Uterus (tissue), 4 donors: ENCODE measurements around the gene ITPRIP. TPM values are rescaled to one million over a fixed set of nuclear protein-coding genes. Genes with fewer than 3 reads are reported as not detected.

ENCODE experiments used
- DNase-seq, 2 donors: peaks; one replicate each; pipeline ENCODE4 v3.0.0-alpha.2; 2019 to 2020
- H3K27ac ChIP-seq, 2 donors: fragments of 200-600 bp; sonication (generic); 1 replicate in 1 of 2; 2 replicates in 1 of 2; pipeline ENCODE4 v1.5.1; 2016 to 2018
- H3K27me3 ChIP-seq, 2 donors: fragments of 200-600 bp; sonication (generic); one replicate each; pipeline ENCODE4 v1.5.1; 2018 to 2019; ENCODE audit warnings: control low read depth in 1 of 2
- H3K36me3 ChIP-seq, 2 donors: fragments of 200-600 bp; sonication (generic); one replicate each; pipeline ENCODE4 v1.5.1; 2019; ENCODE audit warnings: control low read depth in 1 of 2
- H3K4me1 ChIP-seq, 2 donors: fragments of 200-600 bp; sonication (generic); one replicate each; pipeline ENCODE4 v1.5.1; 2018 to 2019; ENCODE audit warnings: control low read depth in 1 of 2
- H3K4me3 ChIP-seq, 2 donors: fragments of 200-600 bp; sonication (generic); 1 replicate in 1 of 2; 2 replicates in 1 of 2; pipeline ENCODE4 v1.5.1; 2018 to 2019; ENCODE audit warnings: mild to moderate bottlenecking in 1 of 2
- H3K9me3 ChIP-seq, 2 donors: fragments of 200-600 bp; sonication (generic); one replicate each; pipeline ENCODE4 v1.5.1; 2019; ENCODE audit warnings: control low read depth in 1 of 2
- POLR2A ChIP-seq, 2 donors: fragments of 450-650 bp; IDR thresholded peaks; one replicate each; pipeline ENCODE4 v1.6.1; 2016; ENCODE audit warnings: antibody characterized with exemption in 2 of 2, mild to moderate bottlenecking in 1 of 2, moderate library complexity in 1 of 2
- intact Hi-C: fragments of 100-400 bp; cut with DNase I; formaldehyde crosslinking; loops from one replicate; pipeline ENCODE4 v1.15.1; 2023; ENCODE audit warnings: low total_unique reads
- total RNA-seq, 4 donors: library from RNA; depleted of rRNA in 3 of 4; stranded (reverse); fragments of >200 nt in 3 of 4; gene quantifications; one replicate each; pipeline versions ENCODE4 v1.1.0 to v1.2.4, GENCODE V29; 2014 to 2023
- TF ChIP-seq, protein P1 (sequence below), 4 experiments: fragments of 200-600 bp in 2 of 4; fragments of 450-650 bp in 2 of 4; sonication (generic) in 2 of 4; IDR thresholded peaks; one replicate each; pipeline ENCODE4 v1.5.1; 2016 to 2019; ENCODE audit warnings: antibody characterized with exemption in 4 of 4, mild to moderate bottlenecking in 2 of 4, moderate library complexity in 1 of 4
- donor health status: DM: yes; HTN: yes; CAD: no.

Gene ITPRIP
- total RNA-seq, 4 donors from 2014 or later, result 10.0 to 32.6 (median 22.4) TPM

DNA sequence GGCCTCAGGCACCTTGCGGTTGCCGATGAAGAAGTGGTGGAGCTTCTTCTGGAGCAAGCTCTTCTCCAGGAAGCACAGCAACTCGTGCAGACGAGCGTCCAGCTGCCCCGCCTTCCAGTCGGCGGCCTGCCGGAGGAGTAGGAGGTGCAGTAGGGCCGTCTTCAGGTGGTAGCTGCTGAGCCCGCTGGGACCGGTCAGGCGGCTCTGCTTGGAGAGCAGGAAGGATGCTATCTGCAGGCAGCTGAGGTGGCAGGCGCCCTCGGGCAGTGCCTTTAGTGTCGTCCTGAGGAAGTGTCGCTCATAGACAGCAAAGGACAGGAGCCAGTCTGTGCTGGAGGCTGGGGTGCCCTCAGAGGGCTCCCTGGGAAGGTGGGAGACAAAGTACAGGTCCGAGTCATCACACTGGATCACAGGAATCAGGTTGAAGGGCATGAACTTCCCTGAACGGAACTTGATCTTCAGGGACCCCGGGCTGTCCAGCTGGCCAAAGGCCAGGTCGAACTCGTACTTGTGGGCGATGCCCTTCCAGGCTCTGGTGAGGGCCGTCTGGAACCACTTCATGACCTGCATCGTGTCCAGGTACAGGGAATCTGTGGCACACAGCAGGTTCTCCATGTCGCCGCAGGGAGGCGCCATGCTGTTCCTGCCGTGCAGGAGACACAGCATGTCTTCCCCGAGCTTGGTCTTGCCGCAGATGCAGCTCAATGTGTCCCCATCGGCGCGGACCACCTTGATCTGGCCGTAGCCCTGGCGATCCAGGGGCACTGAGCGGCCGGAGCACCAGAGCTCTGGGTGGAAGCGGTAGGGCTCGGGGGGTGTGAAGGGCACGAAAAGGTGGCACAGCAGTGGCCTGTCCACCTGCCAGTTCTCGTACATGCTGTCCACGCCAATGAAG, 23.4 kb downstream of the ITPRIP start:
- no peak for TF ChIP-seq POLR2A (IDR thresholded peaks at IDR 0.05)
- TF ChIP-seq, protein P1, sequence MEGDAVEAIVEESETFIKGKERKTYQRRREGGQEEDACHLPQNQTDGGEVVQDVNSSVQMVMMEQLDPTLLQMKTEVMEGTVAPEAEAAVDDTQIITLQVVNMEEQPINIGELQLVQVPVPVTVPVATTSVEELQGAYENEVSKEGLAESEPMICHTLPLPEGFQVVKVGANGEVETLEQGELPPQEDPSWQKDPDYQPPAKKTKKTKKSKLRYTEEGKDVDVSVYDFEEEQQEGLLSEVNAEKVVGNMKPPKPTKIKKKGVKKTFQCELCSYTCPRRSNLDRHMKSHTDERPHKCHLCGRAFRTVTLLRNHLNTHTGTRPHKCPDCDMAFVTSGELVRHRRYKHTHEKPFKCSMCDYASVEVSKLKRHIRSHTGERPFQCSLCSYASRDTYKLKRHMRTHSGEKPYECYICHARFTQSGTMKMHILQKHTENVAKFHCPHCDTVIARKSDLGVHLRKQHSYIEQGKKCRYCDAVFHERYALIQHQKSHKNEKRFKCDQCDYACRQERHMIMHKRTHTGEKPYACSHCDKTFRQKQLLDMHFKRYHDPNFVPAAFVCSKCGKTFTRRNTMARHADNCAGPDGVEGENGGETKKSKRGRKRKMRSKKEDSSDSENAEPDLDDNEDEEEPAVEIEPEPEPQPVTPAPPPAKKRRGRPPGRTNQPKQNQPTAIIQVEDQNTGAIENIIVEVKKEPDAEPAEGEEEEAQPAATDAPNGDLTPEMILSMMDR (IDR thresholded peaks at IDR 0.05), result no peak
- Histone ChIP-seq H3K4me1 (peaks cover 7 to 19% of the 10 kb centered on the region in 2 donors), H3K9me3 (no peaks in the 10 kb centered on the region), H3K4me3 (no peak overlapping the region), H3K27ac (no peak overlapping the region), H3K27me3 (no peaks in the 10 kb centered on the region), H3K36me3 (no peaks in the 10 kb centered on the region)
- peak in 1 of 2 donors; percentile 20 for DNase-seq
- intact Hi-C loops, result no loop called here

DNA sequence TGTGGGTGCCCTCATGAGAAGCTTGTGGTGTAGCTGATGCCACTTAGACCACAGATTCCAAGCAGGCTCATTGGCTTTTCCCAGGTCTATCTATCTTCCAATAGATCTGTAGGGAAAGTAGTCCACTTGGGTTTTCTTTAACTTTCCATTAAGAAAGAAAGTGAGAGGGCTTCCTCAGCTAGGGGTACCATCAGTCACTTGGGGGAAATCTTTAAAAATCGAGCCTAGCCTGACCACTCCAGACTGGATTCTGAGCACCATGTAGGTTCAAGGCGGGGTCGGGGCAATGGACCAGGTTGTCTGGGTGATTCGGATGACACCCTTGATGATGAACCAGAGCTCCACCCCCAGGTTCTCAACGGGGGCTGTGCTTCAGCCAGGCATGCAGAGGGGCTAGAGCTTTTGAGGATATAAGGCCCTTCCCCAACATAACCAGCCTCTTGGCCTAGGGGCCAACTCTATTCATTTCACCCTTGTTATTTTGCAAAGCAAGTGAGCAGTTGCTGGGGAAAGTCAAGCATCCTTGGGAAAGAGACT, 27.0 kb downstream of the ITPRIP start:
- no peak for DNase-seq
- Histone ChIP-seq H3K4me3 (no peak overlapping the region), H3K4me1 (no peaks in the 10 kb centered on the region), H3K27me3 (no peaks in the 10 kb centered on the region), H3K9me3 (no peaks in the 10 kb centered on the region), H3K36me3 (no peaks in the 10 kb centered on the region), H3K27ac (no peak overlapping the region)
- no peak for TF ChIP-seq POLR2A (IDR thresholded peaks at IDR 0.05)
- TF ChIP-seq, protein P1 (IDR thresholded peaks at IDR 0.05), result no peak
- intact Hi-C loops, result no loop called here

DNA sequence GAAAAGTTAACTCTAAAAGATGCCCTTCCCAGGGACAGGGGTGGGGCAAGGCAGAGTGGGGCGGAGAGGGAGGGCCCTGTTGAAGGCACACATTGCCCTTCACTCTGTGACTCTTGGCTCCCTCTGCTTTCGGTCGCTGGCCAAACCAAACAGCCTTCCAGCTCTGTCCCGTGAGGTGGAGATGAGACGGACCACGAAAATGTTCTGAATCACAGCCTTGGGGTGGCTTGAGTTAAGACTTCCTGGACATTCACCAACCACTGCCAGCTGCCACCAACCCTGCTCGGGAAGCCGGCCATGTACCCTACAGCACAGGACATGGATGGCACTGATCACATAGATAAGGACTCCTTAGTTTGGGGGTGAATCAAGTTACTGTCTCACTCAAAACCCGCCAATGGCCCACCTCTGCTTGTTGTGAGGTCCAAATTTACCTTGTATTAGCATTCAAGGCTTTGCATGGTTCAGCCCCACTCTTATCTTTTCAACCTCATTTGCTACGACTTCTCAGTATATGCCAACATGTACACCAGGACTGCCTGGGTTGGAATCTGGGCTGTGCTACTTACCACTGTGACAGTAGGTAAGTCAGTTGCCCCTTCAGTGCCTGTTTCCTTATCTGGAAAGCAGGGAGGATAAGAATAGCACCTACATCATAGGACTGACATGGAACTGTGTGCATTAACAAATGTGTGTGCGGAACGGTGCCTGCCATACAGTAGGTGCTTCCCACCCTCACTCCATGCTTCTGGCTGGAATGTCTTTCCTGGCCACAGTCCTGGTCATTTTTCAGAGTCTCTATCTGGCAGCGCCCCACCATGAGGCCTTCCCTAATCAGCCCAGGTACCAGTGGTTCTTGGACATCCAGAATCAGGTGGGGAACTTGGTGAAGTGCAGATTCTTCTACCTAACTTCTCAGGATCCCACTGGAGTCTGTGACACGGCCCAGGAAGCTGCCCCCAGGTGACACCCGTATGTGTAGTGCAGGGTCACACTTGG, 28.0 kb downstream of the ITPRIP start:
- Histone ChIP-seq H3K36me3 (no peaks in the 10 kb centered on the region), H3K27ac (peak overlapping the region; percentile 31 to 35), H3K9me3 (no peaks in the 10 kb centered on the region), H3K4me3 (no peak overlapping the region), H3K4me1 (peaks cover 0 to 5% of the 10 kb centered on the region in 2 donors), H3K27me3 (no peaks in the 10 kb centered on the region)
- no peak for TF ChIP-seq POLR2A (IDR thresholded peaks at IDR 0.05)
- TF ChIP-seq, protein P1 (IDR thresholded peaks at IDR 0.05), result no peak
- DNase-seq, result peak in 1 of 2 donors; percentile 63
- intact Hi-C loops, result loop anchor here (5.0 kb wide), 1 partner anchor 37 kb away; no protein-coding TSS in a partner anchor

DNA sequence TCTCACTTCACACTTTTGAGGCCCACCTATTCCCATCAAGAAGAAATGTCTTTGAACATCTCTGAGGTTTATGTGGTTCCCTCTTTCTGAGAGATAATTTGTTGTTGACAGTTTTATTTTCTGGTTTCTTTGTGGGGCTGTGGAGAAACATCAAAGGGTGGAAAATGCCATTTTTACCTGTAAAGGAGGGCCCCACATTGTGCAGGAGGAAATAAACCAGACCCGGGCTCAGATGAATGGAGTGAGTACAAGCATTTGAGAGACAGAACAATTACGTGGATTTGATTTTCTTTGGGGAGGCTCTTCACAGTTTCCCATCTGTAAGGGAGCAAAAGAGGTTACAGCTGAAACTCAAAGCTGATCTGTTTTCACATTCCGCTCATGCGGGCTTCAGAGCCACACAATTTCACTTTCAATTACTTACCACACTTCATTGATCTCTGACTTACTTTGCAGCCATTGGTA, 29.8 kb downstream of the ITPRIP start:
- Histone ChIP-seq H3K27ac (peak overlapping the region in 1 of 2 donors; percentile 40), H3K9me3 (no peaks in the 10 kb centered on the region), H3K4me1 (peaks cover 0 to 6% of the 10 kb centered on the region in 2 donors), H3K36me3 (no peaks in the 10 kb centered on the region), H3K27me3 (no peaks in the 10 kb centered on the region), H3K4me3 (no peak overlapping the region)
- no peak for DNase-seq
- TF ChIP-seq POLR2A (IDR thresholded peaks at IDR 0.05), result no peak
- TF ChIP-seq, protein P1 (IDR thresholded peaks at IDR 0.05), result no peak
- intact Hi-C loops, result loop anchor here (5.0 kb wide), 1 partner anchor 39 kb away; no protein-coding TSS in a partner anchor
